Right ventricle myocardium superior (tissue), 1 donor: ENCODE results near the gene GCFC2. TPM values are rescaled to one million over a fixed set of nuclear protein-coding genes. Genes with fewer than 3 reads are reported as not detected.
"Not testable (repeated sequence)": the region's sequence is repeated elsewhere in the genome, so short reads cannot be mapped to it uniquely, and the experiment has no call there.

Experiments used
- ATAC-seq: fragments of 200-7000 bp; cut with Tn5 transposase; one replicate; pipeline ENCODE4 v1.9.1; 2020; ENCODE audit warnings: mild to moderate bottlenecking; ENCODE audit not compliant: poor library complexity
- DNase-seq: peaks from one replicate; pipeline ENCODE4 v3.0.0-alpha.2; 2020
- intact Hi-C: fragments of 100-400 bp; cut with DNase I; formaldehyde crosslinking; loops from one replicate; pipeline ENCODE4 v1.11.2; 2022
- long read RNA-seq: library from polyadenylated mRNA; unstranded; transcript quantifications from one replicate; pipeline ENCODE4 v2.0.0, GENCODE V29; 2021
- total RNA-seq: library from RNA; stranded (reverse); fragmentation: NEBNext Ultra II Directional; extraction: Animal tissue kit (Norgen Biotek cat#: 25700); gene quantifications from one replicate; pipeline ENCODE4 v1.2.1, GENCODE V29; 2021
- donor health status: DM: no; HTN: yes; CAD: no; lungs with severe emphysema.

GCFC2 gene
- total RNA-seq = 11.8 TPM
- long read RNA-seq, full-length matches to known transcripts = 10 of 18 reads
- long read RNA-seq, partial matches to known transcripts = 0 of 18 reads
- long read RNA-seq, other reads (novel, unspliced or antisense) = 8 of 18 reads

- ATAC-seq = peak; percentile 99
- intact Hi-C loops = no loop called here
- peak; percentile 95 for DNase-seq
Measured at GRCh38 chr2:75710577-75711253, at the start of gene GCFC2. GCFC2 (minus strand) TSS chr2:75710915; CDS start chr2:75710855, 60 bp downstream.

- ATAC-seq = no peak
- intact Hi-C loops = no loop called here
- no peak for DNase-seq
Measured at GRCh38 chr2:75752828-75753227, 42.1 kb upstream of the GCFC2 start.

GRCh38 chr2:75751824-75752468 lies 41.2 kb upstream of the GCFC2 start:
- intact Hi-C loops = no loop called here
- ATAC-seq (no peak), DNase-seq (no peak)

- intact Hi-C loops = no loop called here
- DNase-seq = no peak
- ATAC-seq = no peak
Measured at GRCh38 chr2:75751360-75751759, 40.6 kb upstream of the GCFC2 start.

- intact Hi-C loops = no loop called here
- no peak for DNase-seq
- ATAC-seq = no peak
Measured at GRCh38 chr2:75737961-75738360, 27.2 kb upstream of the GCFC2 start.

- no peak for ATAC-seq
- intact Hi-C loops = no loop called here
- no peak for DNase-seq
Measured at GRCh38 chr2:75736276-75736675, 25.6 kb upstream of the GCFC2 start.

GRCh38 chr2:75729861-75730260 lies 19.1 kb upstream of the GCFC2 start:
- intact Hi-C loops = no loop called here
- DNase-seq (no peak), ATAC-seq (no peak)

- intact Hi-C loops = no loop called here
Measured at GRCh38 chr2:75728614-75729419, 18.1 kb upstream of the GCFC2 start.

GRCh38 chr2:75722687-75723086 lies 12.0 kb upstream of the GCFC2 start:
- ATAC-seq (no peak), DNase-seq (no peak)
- intact Hi-C loops = no loop called here

More at GRCh38 chr2:75728614-75729419, 18.1 kb upstream of the GCFC2 start:
- no peak for ATAC-seq
- no peak for DNase-seq

GRCh38 chr2:75720525-75720924 lies 9.8 kb upstream of the GCFC2 start:
- intact Hi-C loops = no loop called here
- ATAC-seq (no peak), DNase-seq (no peak)

- ATAC-seq = no peak
- DNase-seq = no peak
- intact Hi-C loops = no loop called here
Measured at GRCh38 chr2:75719616-75720015, 8.9 kb upstream of the GCFC2 start.

GRCh38 chr2:75716406-75716805 lies 5.7 kb upstream of the GCFC2 start:
- ATAC-seq = no peak
- intact Hi-C loops = no loop called here
- DNase-seq = no peak

- ATAC-seq, DNase-seq, intact Hi-C loops: not testable (repeated sequence)
Measured at GRCh38 chr2:75711590-75711989, 875 bp upstream of the GCFC2 start.

GRCh38 chr2:75710220-75710576 lies 517 bp downstream of the GCFC2 start:
- DNase-seq (no peak), ATAC-seq (no peak)
- intact Hi-C loops = no loop called here

GRCh38 chr2:75709297-75709696 lies 1.4 kb downstream of the GCFC2 start:
- intact Hi-C loops = loop anchor here (10.0 kb wide), 1 partner anchor 54 kb away; no protein-coding TSS in a partner anchor
- no peak for ATAC-seq
- DNase-seq = no peak

- DNase-seq (no peak), ATAC-seq (no peak)
- intact Hi-C loops = loop anchor here (10.0 kb wide), 1 partner anchor 53 kb away; no protein-coding TSS in a partner anchor
Measured at GRCh38 chr2:75707901-75708300, 2.8 kb downstream of the GCFC2 start.

GRCh38 chr2:75705921-75706320 lies 4.8 kb downstream of the GCFC2 start:
- intact Hi-C loops = loop anchor here (10.0 kb wide), 1 partner anchor 51 kb away; no protein-coding TSS in a partner anchor
- DNase-seq (no peak), ATAC-seq (no peak)

- DNase-seq (no peak), ATAC-seq (no peak)
- intact Hi-C loops = loop anchor here (10.0 kb wide), 1 partner anchor 49 kb away; no protein-coding TSS in a partner anchor
Measured at GRCh38 chr2:75703589-75704287, 7.0 kb downstream of the GCFC2 start.

GRCh38 chr2:75702593-75702992 lies 8.1 kb downstream of the GCFC2 start:
- intact Hi-C loops = loop anchor here (10.0 kb wide), 1 partner anchor 48 kb away; no protein-coding TSS in a partner anchor
- DNase-seq (no peak), ATAC-seq (no peak)
